Upper lobe of right lung (tissue), 1 donor: ENCODE data around the gene BTBD7. TPM values are rescaled to one million over a fixed set of nuclear protein-coding genes. Genes with fewer than 3 reads are reported as not detected.
"Not testable (repeated sequence)": the region's sequence is repeated elsewhere in the genome, so short reads cannot be mapped to it uniquely, and the experiment has no call there.

Experiments
- ATAC-seq: fragments of 200-7000 bp; cut with Tn5 transposase; one replicate; pipeline ENCODE4 v1.9.1; 2020; ENCODE audit warnings: mild to moderate bottlenecking, moderate library complexity
- DNase-seq: peaks from one replicate; pipeline ENCODE4 v3.0.0-alpha.2; 2020
- H3K27ac ChIP-seq: fragments of 200-600 bp; one replicate; pipeline ENCODE4 v1.8.0; 2022
- H3K27me3 ChIP-seq: fragments of 200-600 bp; one replicate; pipeline ENCODE4 v1.8.0; 2022; ENCODE audit warnings: mild to moderate bottlenecking
- H3K36me3 ChIP-seq: fragments of 200-600 bp; one replicate; pipeline ENCODE4 v1.8.0; 2022
- H3K4me1 ChIP-seq: fragments of 200-600 bp; one replicate; pipeline ENCODE4 v1.8.0; 2022
- H3K4me3 ChIP-seq: fragments of 200-600 bp; one replicate; pipeline ENCODE4 v1.8.0; 2022; ENCODE audit warnings: mild to moderate bottlenecking
- H3K9me3 ChIP-seq: fragments of 200-600 bp; one replicate; pipeline ENCODE4 v1.8.0; 2022
- CTCF ChIP-seq: fragments of 200-600 bp; IDR thresholded peaks from one replicate; pipeline ENCODE4 v1.8.0; 2022; ENCODE audit warnings: antibody characterized with exemption
- intact Hi-C: fragments of 100-400 bp; cut with DNase I; formaldehyde crosslinking; loops from one replicate; pipeline ENCODE4 v1.11.0; 2022
- total RNA-seq: library from RNA; stranded (reverse); fragmentation: NEBNext Ultra II Directional; extraction: Animal tissue kit (Norgen Biotek cat#: 25700); gene quantifications from one replicate; pipeline ENCODE4 v1.2.1, GENCODE V29; 2021
- donor health status: DM: no; HTN: yes; CAD: no; lungs with severe emphysema.

The BTBD7 gene
- total RNA-seq, 1 donor from 2014 or later = 38.2 TPM

- intact Hi-C loops = no loop called here
- Histone ChIP-seq H3K36me3 (peaks cover 52% of the 10 kb centered on the region), H3K27ac (no peak overlapping the region), H3K4me3 (no peak overlapping the region), H3K9me3 (no peaks in the 10 kb centered on the region), H3K4me1 (no peaks in the 10 kb centered on the region), H3K27me3 (no peaks in the 10 kb centered on the region)
- TF ChIP-seq CTCF = no peak
- DNase-seq = no peak
- ATAC-seq = no peak
Observed at GRCh38 chr14:93239869-93240677, 92.8 kb downstream of the BTBD7 start.

GRCh38 chr14:93234798-93235197 lies 98.0 kb downstream of the BTBD7 start:
- H3K27me3 ChIP-seq = no peaks in the 10 kb centered on the region
- no peaks in the 10 kb centered on the region for H3K4me1 ChIP-seq
- H3K27ac ChIP-seq = no peak overlapping the region
- H3K9me3 ChIP-seq = no peaks in the 10 kb centered on the region
- ATAC-seq (no peak), DNase-seq (peak; percentile 42)
- intact Hi-C loops = no loop called here
- no peaks in the 10 kb centered on the region for H3K36me3 ChIP-seq
- no peak overlapping the region for H3K4me3 ChIP-seq
- no peak for TF ChIP-seq CTCF

- DNase-seq, ATAC-seq, H3K27me3 ChIP-seq, H3K4me3 ChIP-seq, H3K36me3 ChIP-seq, H3K27ac ChIP-seq, H3K9me3 ChIP-seq, intact Hi-C loops, H3K4me1 ChIP-seq: not testable (repeated sequence)
Observed at GRCh38 chr14:93233078-93233477, 99.8 kb downstream of the BTBD7 start.

- Histone ChIP-seq H3K4me3 (no peak overlapping the region), H3K9me3 (no peaks in the 10 kb centered on the region), H3K4me1 (no peaks in the 10 kb centered on the region), H3K27ac (no peak overlapping the region), H3K36me3 (peaks cover 14% of the 10 kb centered on the region), H3K27me3 (no peaks in the 10 kb centered on the region)
- ATAC-seq (no peak), DNase-seq (peak; percentile 55)
- intact Hi-C loops = no loop called here
- TF ChIP-seq CTCF = no peak
Observed at GRCh38 chr14:93232159-93232558, 100.7 kb downstream of the BTBD7 start.

GRCh38 chr14:93231129-93231979 lies 101.5 kb downstream of the BTBD7 start:
- Histone ChIP-seq H3K9me3 (no peaks in the 10 kb centered on the region), H3K27me3 (no peaks in the 10 kb centered on the region), H3K4me3 (peak overlapping the region; percentile 35), H3K36me3 (peaks cover 22% of the 10 kb centered on the region), H3K27ac (no peak overlapping the region), H3K4me1 (no peaks in the 10 kb centered on the region)
- DNase-seq (peak; percentile 56), ATAC-seq (peak; percentile 50)
- TF ChIP-seq CTCF = no peak
- intact Hi-C loops = no loop called here

- Histone ChIP-seq H3K4me3 (no peak overlapping the region), H3K9me3 (no peaks in the 10 kb centered on the region), H3K27me3 (no peaks in the 10 kb centered on the region), H3K4me1 (no peaks in the 10 kb centered on the region), H3K27ac (no peak overlapping the region), H3K36me3 (peaks cover 30% of the 10 kb centered on the region)
- no peak for TF ChIP-seq CTCF
- intact Hi-C loops = no loop called here
- DNase-seq (no peak), ATAC-seq (peak; percentile 5)
Observed at GRCh38 chr14:93230539-93230938, 102.3 kb downstream of the BTBD7 start.
